ENCODE results near the gene PPP2R2C.

- TF ChIP-seq, protein P1, sequence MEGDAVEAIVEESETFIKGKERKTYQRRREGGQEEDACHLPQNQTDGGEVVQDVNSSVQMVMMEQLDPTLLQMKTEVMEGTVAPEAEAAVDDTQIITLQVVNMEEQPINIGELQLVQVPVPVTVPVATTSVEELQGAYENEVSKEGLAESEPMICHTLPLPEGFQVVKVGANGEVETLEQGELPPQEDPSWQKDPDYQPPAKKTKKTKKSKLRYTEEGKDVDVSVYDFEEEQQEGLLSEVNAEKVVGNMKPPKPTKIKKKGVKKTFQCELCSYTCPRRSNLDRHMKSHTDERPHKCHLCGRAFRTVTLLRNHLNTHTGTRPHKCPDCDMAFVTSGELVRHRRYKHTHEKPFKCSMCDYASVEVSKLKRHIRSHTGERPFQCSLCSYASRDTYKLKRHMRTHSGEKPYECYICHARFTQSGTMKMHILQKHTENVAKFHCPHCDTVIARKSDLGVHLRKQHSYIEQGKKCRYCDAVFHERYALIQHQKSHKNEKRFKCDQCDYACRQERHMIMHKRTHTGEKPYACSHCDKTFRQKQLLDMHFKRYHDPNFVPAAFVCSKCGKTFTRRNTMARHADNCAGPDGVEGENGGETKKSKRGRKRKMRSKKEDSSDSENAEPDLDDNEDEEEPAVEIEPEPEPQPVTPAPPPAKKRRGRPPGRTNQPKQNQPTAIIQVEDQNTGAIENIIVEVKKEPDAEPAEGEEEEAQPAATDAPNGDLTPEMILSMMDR (conservative IDR thresholded peaks at IDR 0.05; ENCODE audit: low read length), result no peak
- no peak for TF ChIP-seq EZH2phosphoT487 (IDR thresholded peaks at IDR 0.05; ENCODE audit: borderline replicate concordance)
These were observed 100.6 kb downstream of the PPP2R2C start for GRCh38 chr4:6371812-6372211.
